GM19455 (cell line): ENCODE data around the gene DMD.
"Not testable (repeated sequence)": the region's sequence is repeated elsewhere in the genome, so short reads cannot be mapped to it uniquely, and the experiment has no call there.

Experiments
- ATAC-seq: cut with Tn5 transposase; IDR thresholded peaks from one replicate; pipeline ENCODE4 v1.9.1; 2021; ENCODE audit not compliant: unreplicated experiment

The DMD gene

DNA sequence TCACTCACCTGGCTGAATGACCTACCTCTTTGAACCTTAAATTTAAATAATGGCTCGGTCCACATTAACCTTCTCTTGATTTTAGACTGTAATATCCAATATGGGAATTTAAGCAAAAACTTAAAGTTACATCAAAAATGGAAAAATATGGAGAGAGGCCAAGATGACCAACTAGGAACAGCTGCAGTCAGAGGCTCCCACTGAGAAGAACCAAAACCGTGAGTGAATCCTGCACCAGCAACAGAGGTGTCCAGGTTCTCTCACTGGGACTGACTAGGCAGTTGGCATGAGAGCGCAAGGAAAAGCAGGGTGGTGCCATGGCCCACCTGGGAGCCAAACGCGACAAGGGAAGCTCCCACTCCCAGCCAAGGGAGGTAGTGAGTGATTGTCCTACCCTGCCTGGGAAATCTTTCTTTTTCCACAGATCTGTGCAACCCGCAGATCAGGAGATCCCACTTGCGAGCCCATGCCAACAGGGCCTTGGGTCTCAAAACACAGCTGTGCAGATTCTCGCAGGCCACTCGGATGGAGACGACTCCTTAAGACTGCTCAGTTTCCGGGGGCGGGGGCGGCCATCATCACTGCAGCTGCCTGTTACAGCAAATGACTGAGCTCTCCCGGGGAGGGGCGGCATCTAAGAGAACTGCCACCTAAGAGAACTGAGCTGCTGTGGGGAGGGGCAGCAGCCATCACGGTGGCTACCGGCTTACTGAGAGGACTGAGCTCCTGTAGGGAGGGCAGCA is 343.4 kb downstream of the DMD start:
- no peak for ATAC-seq

DNA sequence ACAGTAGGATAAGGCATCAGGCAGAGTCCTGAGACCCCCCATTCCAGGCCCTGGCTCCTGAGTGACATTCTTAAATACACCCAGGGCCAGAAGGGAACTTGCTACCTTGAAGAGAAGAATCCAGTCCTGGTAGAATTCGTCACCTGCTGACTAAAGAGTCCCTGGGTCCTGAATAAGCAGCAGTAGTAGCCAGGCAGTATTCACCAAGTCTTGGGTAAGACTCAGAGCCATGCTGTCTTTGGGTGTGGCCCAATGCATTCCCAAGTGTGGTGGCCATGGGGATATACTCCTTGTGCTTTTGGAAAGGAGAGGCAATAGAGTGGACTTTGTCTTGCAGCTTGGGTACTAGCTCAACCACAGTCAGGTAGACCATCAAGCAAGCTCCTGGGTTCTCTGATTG is 359.1 kb downstream of the DMD start:
- ATAC-seq = no peak

DNA sequence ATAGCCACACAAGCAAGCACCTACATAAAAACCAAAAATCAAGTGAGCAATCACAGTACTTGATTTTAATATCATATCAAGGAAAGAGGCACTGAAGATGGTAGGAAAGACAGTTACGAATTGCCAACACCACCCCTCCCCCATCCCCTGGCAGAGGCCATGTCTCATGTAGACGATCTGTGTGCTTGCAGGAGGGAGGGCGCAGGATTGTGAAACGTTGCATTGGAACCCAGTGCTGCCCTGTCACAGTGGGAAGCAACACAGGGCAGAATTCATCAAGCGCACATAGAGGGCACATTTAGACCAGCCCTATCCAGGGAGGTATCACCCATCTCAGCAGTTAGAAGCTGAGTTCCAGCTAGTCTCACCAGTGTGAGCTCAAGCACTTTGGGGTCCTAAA is 359.8 kb downstream of the DMD start:
- ATAC-seq = no peak

DNA sequence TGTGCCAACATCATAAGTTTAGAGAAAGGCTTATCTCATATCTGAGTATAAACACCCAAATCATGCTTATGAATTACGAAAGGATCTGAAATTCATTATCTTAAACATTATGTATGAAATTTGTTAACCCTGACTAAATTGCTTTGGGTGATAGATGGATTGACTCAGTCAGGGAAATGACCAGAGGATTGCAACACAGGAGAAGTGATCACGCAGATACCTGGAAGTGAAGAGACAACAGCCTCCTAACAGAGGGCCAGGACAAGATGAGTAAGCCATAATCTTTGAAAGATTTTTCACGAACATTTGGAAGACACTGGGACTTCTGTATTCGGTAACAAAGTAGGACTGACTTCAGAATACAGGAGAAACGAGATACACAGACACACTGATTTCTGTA is 363.4 kb downstream of the DMD start:
- no peak for ATAC-seq

DNA sequence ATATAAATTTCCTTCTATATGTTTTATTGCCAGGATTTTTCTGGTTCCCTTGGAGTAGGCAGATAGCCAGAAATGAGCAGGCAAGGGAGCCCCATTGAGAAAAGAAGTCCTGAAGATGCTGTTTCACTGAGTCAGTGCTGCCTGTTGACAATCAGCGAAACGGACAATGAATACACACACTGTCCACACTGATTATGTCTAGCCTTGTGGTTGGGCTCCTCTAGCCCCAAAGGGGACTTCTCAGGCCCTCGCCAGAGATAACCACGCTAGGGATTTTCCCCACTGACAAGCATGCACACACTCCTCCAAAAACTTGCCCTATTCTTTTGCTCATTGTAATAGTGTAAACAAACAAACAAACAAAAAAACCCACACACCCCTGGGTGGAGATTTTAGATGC is 369.3 kb downstream of the DMD start:
- ATAC-seq = no peak

DNA sequence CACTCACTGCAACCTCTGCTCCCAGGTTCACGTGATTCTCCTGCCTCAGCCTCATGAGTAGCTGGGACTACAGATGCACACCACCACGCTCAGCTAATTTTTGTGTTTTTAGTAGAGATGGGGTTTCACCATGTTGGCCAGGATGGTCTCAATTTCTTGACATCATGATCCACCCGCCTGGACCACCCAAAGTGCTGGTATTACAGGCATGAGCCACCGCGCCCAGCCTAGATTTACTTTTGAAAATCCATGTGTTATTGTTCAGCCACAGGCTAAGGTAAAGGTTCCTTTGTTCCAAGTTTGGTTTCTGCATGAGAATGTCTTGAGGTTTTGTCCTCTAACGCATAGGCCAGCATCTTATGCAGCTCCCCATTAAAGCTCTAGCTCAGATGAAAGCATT is 371.6 kb downstream of the DMD start:
- no peak for ATAC-seq

DNA sequence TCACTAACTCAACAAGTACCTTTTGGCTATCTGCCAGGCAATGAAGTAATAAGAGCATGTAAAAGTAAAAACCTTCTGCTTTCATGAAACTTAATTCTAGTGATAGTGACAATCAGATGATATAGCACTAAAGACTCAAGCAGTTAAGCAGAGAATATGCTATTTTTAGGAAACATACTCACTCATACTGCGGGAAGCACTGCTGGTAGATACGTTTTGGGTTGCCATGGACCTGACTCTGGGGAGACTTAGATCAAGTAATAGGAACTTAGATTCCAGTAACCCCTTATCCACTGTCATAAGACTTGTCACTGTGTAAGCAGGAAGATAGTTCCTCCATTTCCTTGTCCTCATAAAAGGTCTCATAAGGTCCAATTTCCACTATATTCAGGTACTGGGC is 386.3 kb downstream of the DMD start:
- ATAC-seq = no peak

DNA sequence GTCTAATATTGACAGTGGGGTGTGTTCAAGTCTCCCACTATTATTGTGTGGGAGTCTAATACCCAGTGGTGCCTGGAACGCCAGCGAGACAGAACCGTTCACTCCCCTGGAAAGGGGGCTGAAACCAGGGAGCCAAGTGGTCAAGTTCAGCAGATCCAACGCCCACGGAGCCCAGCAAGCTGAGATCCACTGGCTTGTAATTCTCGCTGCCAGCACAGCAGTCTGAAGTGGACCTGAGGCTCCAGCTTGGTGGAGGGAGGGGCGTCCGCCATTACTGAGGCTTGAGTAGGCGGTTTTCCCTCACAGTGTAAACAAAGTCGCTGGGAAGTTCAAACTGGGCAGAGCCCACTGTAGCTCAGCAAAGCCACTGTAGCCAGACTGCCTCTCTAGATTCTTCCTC is 407.3 kb downstream of the DMD start:
- ATAC-seq = no peak

DNA sequence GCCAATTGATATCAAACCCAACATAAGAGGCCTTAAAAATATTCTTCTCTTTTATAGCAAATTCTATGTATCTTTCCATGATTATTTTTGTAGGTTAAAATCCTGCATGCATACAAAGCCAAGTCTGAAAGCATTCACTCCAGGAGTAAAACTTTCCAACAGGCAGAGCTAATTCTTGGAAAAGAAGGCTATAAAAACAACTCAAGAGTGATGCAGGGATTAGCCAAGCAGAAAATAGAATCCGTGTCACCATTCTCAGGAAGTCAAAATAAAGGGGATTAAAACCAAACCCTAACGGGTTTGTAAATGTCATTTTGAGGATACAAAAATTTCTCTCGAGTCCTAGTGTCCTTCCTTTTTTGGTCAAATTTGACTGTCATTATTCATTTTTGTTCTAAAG is 412.4 kb downstream of the DMD start:
- no peak for ATAC-seq

DNA sequence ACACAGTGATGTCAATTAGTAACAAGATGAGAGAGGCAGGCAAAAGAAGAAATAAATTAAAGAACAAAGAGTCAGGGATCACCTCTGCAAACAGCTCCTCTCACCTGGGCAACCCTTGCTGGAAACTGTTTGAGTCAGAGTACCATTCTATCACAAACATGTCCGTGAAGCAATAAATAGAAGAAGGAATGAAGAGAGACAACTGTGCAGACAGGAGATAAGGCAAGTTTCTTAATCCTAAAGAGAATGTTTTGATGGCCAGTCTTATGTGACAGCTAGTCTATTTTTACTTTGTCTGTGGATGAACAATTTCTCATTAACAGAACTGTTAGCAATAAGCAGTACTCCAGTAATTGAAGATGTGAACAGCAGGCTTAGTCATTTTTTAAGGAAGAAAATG is 422.4 kb downstream of the DMD start:
- no peak for ATAC-seq

DNA sequence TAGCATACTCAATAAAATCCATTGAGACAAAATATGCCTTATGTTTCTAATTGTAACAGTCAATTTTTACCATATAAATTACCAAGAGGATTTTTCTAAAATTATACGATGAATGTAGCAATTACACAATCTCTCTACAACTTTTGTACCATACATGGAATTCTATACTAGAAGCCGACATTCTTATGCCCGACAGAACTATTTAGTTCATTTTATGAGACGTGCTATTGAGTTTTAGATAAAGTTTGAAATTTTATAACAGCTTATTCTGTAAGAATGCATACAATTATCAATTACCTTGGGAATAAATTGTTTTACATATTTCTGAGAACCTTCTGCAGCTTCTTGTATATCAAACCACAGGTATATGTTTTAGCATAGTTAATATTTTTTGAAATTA is 431.2 kb downstream of the DMD start:
- no peak for ATAC-seq

DNA sequence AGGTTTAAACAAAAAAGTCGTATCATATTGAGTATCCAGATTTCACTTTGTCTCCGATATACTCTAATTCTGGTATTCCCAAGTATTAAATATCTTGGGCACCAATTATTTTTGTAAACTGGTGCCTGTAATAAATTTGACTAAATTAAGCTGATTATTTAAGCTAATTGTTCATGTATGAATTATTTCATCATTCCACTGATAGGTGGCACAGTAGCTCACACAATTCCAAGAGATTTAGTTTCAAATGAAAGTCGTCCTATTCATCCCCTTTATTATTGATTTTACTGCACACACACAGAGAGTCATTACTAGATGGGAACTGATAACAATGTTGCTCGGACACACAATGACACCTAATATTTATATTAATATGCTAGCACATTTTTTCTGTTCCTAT is 432.4 kb downstream of the DMD start:
- no peak for ATAC-seq

DNA sequence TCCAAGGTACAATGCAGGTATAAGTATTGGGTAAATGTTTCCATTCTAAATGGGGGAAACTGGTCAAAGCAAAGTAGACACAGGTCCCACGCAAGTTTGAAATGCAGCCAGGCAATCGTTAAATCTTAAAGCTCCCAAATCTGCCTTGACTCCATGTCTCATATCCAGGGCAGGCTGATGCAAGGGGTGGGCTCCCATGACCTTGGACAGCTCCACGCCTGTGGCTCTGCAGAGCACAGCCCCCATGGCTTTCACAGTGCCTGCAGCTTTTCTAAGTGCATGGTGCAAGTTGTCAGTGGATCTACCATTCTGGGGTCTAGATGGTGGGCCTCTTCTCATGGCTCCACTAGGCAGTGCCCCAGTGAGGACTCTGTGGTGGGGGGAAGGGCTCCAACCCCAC is 436.4 kb downstream of the DMD start:
- ATAC-seq = no peak

DNA sequence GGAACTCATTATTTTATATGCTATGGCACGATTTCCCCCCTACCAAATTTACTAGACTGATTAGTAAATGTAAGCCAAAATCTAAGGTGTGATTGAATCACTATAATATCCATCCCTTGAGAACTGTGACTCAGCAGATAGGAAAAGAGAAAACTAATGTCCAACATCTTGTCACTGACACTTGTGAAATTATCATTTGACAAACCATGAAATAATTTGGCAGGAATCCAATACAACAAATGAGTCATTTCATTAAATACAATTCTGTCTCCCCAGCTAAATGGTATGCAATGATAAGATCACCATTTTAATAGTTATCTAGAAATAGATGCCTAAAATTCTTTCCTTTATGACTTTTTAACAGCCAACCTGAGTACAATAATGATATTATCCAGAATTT is 462.3 kb downstream of the DMD start:
- no peak for ATAC-seq

DNA sequence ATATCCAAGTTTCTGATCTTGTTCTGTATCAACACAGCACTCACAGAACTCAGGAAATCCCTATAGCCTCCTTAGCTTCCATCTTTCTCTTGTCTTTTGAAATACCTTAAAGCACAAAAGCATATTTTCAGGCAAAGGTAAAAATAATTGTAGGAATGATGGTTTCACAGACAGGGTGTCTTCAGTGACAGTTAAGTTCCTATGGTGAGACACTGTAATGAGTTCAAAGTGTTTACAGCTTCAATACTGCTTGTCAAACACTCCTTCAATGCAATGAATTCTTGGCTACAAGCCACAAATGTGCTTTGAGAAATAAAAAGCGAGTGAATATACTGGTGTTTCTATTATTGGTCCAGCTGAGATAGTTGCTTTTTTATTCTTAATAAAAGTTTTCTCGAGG is 466.0 kb downstream of the DMD start:
- ATAC-seq = no peak

DNA sequence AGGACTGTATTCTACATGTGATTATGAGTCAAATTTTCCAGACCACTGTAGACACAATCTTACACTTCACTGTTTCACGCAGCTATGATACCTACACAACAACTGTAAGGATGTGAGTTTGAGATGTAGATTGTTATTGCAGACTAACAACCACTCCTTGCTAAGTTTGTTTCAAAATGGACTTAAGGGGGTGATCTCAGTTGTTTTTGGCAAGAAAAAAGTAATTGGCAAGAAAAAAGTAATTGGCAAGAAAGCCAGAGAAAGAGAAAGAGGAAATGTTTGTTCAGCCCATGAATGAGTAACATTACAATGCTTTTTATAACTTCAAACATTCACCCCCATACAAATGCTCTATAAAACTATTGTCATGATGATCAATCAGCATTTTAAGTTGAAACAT is 466.4 kb downstream of the DMD start:
- no peak for ATAC-seq

DNA sequence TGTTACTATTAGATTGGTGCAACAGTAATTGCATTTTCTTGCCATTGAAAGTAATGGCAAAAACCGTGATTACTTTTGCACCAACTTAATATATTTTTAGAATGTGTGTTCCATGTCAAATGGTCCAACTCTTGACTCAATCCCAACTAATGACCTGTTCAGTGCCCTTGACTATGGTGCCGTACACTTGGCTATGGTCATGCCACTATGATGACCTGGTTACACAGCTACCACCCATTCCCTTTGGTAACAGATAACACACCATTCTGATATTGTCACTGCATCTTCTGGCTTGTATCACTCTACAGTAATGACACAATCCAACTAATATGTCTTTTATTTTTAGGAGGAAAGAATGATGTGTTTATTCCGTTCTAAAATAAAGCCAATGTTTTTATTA is 469.4 kb downstream of the DMD start:
- ATAC-seq = no peak

DNA sequence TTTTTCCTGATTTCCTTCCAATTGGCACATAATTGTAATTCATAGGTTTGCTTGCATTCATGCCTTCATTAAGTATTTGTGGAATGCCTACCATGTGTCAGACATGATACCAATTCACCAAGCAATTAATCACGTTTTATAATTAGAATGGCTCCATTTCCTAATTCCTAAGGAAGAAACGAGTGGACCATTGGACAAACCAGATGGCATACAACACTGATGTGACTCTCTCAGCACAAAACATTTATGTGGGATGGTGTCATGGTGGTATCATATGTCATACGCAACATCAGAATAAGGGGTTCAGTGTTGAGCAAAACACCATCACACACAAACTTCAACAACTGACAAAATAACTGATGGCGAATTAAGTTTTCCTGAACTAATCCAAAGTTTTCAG is 502.8 kb downstream of the DMD start:
- no peak for ATAC-seq

DNA sequence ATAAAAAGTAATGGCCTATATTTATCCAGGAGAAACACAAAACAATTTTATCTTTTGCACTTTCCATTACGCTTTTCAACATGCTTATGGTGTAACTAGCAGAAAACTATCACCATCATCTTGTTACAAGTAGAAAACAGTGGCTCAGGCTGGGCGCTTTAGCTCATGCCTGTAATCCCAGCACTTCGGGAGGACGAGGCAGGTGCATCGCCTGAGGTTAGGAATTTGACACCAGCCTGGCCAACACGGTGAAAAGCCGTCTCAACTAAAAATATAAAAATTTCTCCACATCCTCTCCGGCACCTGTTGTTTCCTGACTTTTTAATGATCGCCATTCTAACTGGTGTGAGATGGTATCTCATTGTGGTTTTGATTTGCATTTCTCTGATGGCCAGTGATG is 506.0 kb downstream of the DMD start:
- ATAC-seq = not testable (repeated sequence)

DNA sequence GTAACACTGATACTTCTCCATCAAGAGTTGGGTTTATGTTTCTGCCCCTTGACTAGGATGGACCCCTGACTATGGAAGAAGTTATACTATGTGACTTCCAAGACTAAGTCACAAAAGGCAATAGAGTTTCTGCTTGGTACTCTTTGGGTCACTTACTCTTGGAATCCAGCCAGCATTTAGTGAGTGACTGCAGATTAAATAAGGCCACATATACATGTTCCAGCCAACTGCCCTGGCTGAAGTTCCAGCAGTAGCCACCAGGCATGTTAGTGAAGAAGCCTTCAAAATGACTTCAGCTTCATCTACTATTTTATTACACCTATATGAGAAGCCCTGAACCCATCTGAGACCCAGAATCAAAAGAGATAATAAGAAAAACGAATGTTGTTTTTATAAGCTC is 524.0 kb downstream of the DMD start:
- no peak for ATAC-seq

DNA sequence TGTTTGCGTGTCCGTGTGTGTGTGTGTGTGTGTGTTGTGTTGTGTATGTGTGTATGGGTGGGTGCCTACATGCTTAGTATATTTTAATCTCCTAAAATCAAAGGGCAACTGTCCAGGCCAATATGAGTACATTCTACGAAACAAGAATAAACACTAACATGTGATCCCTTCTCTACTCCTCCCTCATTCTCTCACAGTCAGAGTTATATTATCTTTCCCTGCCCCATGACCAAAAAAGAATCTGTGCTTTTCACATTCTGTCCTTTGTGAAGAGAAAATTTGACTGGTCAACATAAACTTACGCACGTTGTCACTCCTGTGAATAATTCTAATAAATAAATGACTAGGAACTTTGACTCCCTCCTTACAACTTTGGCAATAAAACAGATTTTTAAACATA is 532.9 kb downstream of the DMD start:
- ATAC-seq = no peak

DNA sequence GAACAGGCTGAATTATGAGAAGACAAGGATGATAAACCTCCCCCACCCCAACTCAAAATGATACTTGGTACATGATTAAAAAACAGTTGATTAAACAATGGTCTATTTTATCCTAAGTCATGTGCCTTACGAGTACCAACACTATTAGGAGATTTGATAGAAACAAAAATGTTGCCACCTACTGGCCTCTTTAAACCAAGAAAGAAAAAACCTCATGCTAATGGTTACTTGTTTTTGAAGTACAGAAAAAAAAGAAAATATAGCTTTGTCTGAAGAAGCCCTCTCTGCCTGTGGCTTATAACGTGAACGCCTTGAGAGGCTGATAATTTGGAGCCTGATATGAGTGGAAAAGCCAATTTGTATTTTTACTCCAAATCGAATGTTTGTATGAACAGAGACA is 538.2 kb downstream of the DMD start:
- ATAC-seq = no peak

DNA sequence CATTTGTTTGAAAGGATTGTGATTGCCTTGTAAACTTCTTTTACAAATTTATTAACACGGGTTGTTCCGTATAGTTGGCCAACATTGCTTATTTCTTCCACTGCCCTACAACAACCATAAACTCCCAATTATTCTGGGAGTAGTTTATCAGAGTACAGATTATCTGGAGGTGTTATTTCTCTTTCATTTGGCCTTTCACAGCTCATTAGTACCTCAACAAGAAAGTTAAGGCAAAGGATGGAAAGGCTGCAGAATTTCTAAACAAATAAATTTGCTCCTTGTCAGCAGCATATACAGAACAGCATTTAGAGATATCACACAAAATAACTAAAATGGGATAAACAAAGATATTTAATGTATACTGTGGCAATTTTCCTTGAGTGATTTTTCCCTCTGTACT is 548.8 kb downstream of the DMD start:
- ATAC-seq = no peak
